Measurements from ENCODE around the gene NOL7. TPM values are rescaled to one million over a fixed set of nuclear protein-coding genes. Genes with fewer than 3 reads are reported as not detected.

NOL7 gene
- total RNA-seq, 1 experiment from 2014 or later = 95.4 TPM

DNA sequence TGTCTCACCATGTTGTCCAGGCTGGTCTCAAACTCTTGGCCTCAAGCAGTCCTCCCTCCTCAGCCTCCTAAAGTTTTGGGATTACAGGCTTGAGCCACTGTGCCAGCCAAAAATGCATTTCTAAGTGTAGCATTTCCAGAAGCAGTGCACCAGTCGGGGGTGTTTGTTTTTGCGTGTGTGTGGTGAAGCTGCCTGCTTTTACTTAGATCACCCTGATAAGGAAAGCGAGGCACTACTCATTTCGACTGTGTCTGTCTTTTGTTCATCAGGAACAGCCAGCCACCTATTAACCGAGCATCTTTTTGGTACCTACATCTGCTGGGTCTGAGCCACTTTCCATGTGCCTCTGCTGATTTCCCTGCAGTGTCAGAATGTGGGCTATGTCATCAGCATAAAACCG lies 22.0 kb upstream of the NOL7 start:
- Histone ChIP-seq H3F3A (ENCODE audit: low read length, unreplicated experiment) (no peaks in the 10 kb centered on the region), H3K36me3 (ENCODE audit: low read depth, low read length) (peaks cover 5% of the 10 kb centered on the region; the same call in 1 of the 2 replicates), H3K9me2 (replicated peaks; ENCODE audit: low read length) (no peaks in the 10 kb centered on the region), H3K27ac (ENCODE audit: low read length) (no peak overlapping the region), H3K4me3 (ENCODE audit: low read length) (no peak overlapping the region), H3K9me3 (ENCODE audit: low read length) (no peaks in the 10 kb centered on the region), H3K79me2 (ENCODE audit: low read length) (no peaks in the 10 kb centered on the region), H2AFZ (ENCODE audit: low read length) (no peak overlapping the region), H3K4me2 (ENCODE audit: low read length) (no peak overlapping the region), H3K27me3 (ENCODE audit: low read length) (no peaks in the 10 kb centered on the region), H3K9ac (ENCODE audit: low read length) (no peak overlapping the region), H4K20me1 (ENCODE audit: low read length) (no peaks in the 10 kb centered on the region), H3K4me1 (ENCODE audit: insufficient read depth, low read length) (no peaks in the 10 kb centered on the region)
- no TSS peak for BruUV-seq (replicated peaks)
- POLR2A ChIA-PET (ENCODE audit: unreplicated experiment) = no interaction called here
- ATAC-seq = no peak
- CTCF ChIA-PET = no interaction called here
- TF ChIP-seq EZH2phosphoT487 (IDR thresholded peaks at IDR 0.05; ENCODE audit: borderline replicate concordance, low read length) = no peak
- no peak for TF ChIP-seq EZH2 (IDR thresholded peaks at IDR 0.05; ENCODE audit: low read length, unreplicated experiment)
- TF ChIP-seq, protein P1, sequence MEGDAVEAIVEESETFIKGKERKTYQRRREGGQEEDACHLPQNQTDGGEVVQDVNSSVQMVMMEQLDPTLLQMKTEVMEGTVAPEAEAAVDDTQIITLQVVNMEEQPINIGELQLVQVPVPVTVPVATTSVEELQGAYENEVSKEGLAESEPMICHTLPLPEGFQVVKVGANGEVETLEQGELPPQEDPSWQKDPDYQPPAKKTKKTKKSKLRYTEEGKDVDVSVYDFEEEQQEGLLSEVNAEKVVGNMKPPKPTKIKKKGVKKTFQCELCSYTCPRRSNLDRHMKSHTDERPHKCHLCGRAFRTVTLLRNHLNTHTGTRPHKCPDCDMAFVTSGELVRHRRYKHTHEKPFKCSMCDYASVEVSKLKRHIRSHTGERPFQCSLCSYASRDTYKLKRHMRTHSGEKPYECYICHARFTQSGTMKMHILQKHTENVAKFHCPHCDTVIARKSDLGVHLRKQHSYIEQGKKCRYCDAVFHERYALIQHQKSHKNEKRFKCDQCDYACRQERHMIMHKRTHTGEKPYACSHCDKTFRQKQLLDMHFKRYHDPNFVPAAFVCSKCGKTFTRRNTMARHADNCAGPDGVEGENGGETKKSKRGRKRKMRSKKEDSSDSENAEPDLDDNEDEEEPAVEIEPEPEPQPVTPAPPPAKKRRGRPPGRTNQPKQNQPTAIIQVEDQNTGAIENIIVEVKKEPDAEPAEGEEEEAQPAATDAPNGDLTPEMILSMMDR (conservative IDR thresholded peaks at IDR 0.05; ENCODE audit: low read depth, low read length) = no peak
- no peak for DNase-seq
- intact Hi-C loops (cut with micrococcal nuclease) = no loop called here

DNA sequence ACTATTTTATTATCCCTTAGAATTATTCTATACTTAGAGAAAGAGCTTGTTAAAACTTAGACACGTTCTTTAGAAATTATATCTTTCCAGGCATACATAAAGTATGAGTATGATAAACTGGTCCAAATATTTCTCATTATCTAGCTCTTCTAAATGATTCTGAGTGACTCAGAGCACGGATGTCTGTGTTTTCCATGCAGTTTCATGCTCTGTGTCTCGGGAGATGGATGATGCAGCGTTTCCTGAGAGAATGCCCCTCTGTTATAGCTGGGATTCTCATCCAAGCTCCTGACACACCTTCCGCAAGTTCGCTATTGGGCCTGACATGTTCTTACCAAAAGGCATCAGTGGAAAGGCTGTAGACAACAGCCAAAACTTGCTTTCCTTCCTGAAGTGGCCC lies 21.4 kb upstream of the NOL7 start:
- Histone ChIP-seq H3K79me2 (ENCODE audit: low read length) (no peaks in the 10 kb centered on the region), H3K36me3 (ENCODE audit: low read depth, low read length) (no peaks in the 10 kb centered on the region), H3K27me3 (ENCODE audit: low read length) (no peaks in the 10 kb centered on the region), H4K20me1 (ENCODE audit: low read length) (no peaks in the 10 kb centered on the region), H3K9me2 (replicated peaks; ENCODE audit: low read length) (no peaks in the 10 kb centered on the region), H3F3A (ENCODE audit: low read length, unreplicated experiment) (no peaks in the 10 kb centered on the region), H3K4me1 (ENCODE audit: insufficient read depth, low read length) (no peaks in the 10 kb centered on the region), H2AFZ (ENCODE audit: low read length) (no peak overlapping the region), H3K4me2 (ENCODE audit: low read length) (no peak overlapping the region), H3K4me3 (ENCODE audit: low read length) (no peak overlapping the region), H3K9ac (ENCODE audit: low read length) (no peak overlapping the region), H3K9me3 (ENCODE audit: low read length) (no peaks in the 10 kb centered on the region), H3K27ac (ENCODE audit: low read length) (no peak overlapping the region)
- ATAC-seq (no peak), DNase-seq (no peak)
- ChIA-PET POLR2A (ENCODE audit: unreplicated experiment) (no interaction called here), CTCF (no interaction called here)
- no TSS peak for BruUV-seq (replicated peaks)
- TF ChIP-seq, protein P1 (conservative IDR thresholded peaks at IDR 0.05; ENCODE audit: low read depth, low read length) = no peak
- no peak for TF ChIP-seq EZH2phosphoT487 (IDR thresholded peaks at IDR 0.05; ENCODE audit: borderline replicate concordance, low read length)
- TF ChIP-seq EZH2 (IDR thresholded peaks at IDR 0.05; ENCODE audit: low read length, unreplicated experiment) = no peak
- intact Hi-C loops (cut with micrococcal nuclease) = no loop called here

DNA sequence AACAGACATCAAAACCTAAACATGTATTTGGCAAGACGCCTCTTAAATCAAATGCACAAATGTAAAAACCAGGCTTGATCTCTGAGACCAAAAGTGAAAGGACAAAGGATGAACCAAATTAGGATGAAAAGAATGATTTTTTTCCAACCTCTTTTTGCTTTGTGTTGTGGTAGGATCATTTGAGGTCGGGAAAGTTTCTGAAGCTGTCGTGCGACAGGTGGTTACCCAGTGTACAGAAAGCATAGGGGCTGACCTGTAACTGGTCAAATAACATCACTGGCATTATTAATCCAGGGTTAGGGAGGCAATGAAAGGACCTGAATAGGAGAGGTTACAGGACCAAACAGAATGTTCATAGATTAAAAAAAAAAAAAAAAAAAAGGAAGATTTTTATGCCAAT lies 18.1 kb upstream of the NOL7 start:
- TF ChIP-seq EZH2phosphoT487 (IDR thresholded peaks at IDR 0.05; ENCODE audit: borderline replicate concordance, low read length) = no peak
- TF ChIP-seq, protein P1 (conservative IDR thresholded peaks at IDR 0.05; ENCODE audit: low read depth, low read length) = no peak
- TF ChIP-seq EZH2 (IDR thresholded peaks at IDR 0.05; ENCODE audit: low read length, unreplicated experiment) = no peak
- ChIA-PET CTCF (no interaction called here), POLR2A (ENCODE audit: unreplicated experiment) (no interaction called here)
- 0 out of 2 replicates have a peak, but pooled peaks cover 4% of the 10 kb centered on the region for H3K36me3 ChIP-seq (ENCODE audit: low read depth, low read length)
- no peak overlapping the region for H3K9ac ChIP-seq (ENCODE audit: low read length)
- no peaks in the 10 kb centered on the region for H3K9me2 ChIP-seq (replicated peaks; ENCODE audit: low read length)
- no peaks in the 10 kb centered on the region for H3K79me2 ChIP-seq (ENCODE audit: low read length)
- H3K4me3 ChIP-seq (ENCODE audit: low read length) = no peak overlapping the region
- H2AFZ ChIP-seq (ENCODE audit: low read length) = no peak overlapping the region
- no peaks in the 10 kb centered on the region for H3K4me1 ChIP-seq (ENCODE audit: insufficient read depth, low read length)
- H3K27ac ChIP-seq (ENCODE audit: low read length) = no peak overlapping the region
- H3F3A ChIP-seq (ENCODE audit: low read length, unreplicated experiment) = no peaks in the 10 kb centered on the region
- no peak for ATAC-seq
- intact Hi-C loops (cut with micrococcal nuclease) = no loop called here
- no TSS peak for BruUV-seq (replicated peaks)
- H4K20me1 ChIP-seq (ENCODE audit: low read length) = no peaks in the 10 kb centered on the region
- H3K4me2 ChIP-seq (ENCODE audit: low read length) = no peak overlapping the region
- H3K27me3 ChIP-seq (ENCODE audit: low read length) = no peaks in the 10 kb centered on the region
- no peaks in the 10 kb centered on the region for H3K9me3 ChIP-seq (ENCODE audit: low read length)
- DNase-seq = no peak

All from PC-3 (cell line).